ENCODE measurements around the gene UQCRHL.

DNA sequence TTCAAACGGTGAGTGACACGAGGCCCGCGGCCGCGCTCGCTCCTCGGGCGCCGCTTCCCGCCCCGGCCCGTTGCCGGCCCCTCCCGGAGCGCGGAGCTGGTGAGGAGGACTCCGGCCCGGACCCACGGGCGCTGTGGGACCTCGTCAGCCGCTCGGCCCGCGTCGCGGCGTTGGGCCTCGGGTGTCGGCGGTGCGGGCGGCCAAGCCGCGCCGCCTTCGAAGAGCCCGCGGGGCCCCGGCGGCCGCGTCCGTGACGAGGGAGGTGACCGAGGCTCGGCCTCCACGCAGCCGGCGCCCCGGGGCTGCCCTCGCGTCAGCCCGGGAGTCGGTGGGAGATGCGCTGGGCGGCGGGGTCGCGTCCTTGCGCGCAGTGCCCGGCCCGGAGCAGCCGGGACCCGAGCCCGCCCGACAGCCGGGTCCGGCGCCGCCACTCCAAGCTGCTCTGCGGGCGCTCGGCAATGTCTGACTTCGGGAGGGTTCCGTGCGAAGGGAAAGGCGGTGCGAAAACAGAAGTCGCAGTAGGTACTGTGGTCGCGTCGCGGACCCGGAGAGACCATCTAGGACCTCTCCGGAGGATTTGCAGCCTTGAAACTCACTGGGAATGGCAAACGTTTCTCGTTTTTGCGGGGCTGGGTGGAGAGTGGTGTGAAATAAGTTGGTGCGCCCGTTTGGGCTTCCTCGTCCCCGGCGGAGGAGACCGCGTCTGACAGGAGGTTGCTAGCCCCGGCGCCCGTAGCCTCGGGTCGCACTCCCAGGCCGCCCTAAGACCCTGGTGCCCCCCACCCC lies 40.9 kb upstream of the UQCRHL start:
- TF ChIP-seq, protein P1, sequence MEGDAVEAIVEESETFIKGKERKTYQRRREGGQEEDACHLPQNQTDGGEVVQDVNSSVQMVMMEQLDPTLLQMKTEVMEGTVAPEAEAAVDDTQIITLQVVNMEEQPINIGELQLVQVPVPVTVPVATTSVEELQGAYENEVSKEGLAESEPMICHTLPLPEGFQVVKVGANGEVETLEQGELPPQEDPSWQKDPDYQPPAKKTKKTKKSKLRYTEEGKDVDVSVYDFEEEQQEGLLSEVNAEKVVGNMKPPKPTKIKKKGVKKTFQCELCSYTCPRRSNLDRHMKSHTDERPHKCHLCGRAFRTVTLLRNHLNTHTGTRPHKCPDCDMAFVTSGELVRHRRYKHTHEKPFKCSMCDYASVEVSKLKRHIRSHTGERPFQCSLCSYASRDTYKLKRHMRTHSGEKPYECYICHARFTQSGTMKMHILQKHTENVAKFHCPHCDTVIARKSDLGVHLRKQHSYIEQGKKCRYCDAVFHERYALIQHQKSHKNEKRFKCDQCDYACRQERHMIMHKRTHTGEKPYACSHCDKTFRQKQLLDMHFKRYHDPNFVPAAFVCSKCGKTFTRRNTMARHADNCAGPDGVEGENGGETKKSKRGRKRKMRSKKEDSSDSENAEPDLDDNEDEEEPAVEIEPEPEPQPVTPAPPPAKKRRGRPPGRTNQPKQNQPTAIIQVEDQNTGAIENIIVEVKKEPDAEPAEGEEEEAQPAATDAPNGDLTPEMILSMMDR (IDR thresholded peaks at IDR 0.05 in 4 of 5, conservative IDR thresholded peaks at IDR 0.05 in 1 of 5): no peak
- TF ChIP-seq POLR2A (IDR thresholded peaks at IDR 0.05): no peak
